PC-3 (cell line): ENCODE results near the gene CTNNBIP1. TPM values are rescaled to one million over a fixed set of nuclear protein-coding genes. Genes with fewer than 3 reads are reported as not detected.

Experiments
- ATAC-seq: fragments of 200-7000 bp; cut with Tn5 transposase; 2 replicates; pipeline ENCODE4 v1.9.1; 2020; ENCODE audit warnings: mild to moderate bottlenecking, moderate library complexity
- BruUV-seq: library from RNA; stranded (reverse); fragments of 400-500 nt; replicated peaks from 2 replicates; lab custom pipeline; 2021; lab: Mats Ljungman, UMichigan
- CTCF ChIA-PET: fragments of 300-600 bp; sonication (Branson Sonifier 250); formaldehyde crosslinking; loops from one replicate; lab custom pipeline; 2022; ENCODE audit warnings: antibody characterized with exemption; lab: Charles Lee
- POLR2A ChIA-PET: fragments of 300-600 bp; sonication (Branson Sonifier 250); formaldehyde crosslinking; loops from one replicate; lab custom pipeline; 2022; ENCODE audit warnings: antibody characterized with exemption; ENCODE audit not compliant: unreplicated experiment; lab: Charles Lee
- DNase-seq: peaks from one replicate; pipeline ENCODE4 v3.0.0-alpha.2; 2015
- H2AFZ ChIP-seq: fragments of 300-600 bp; sonication (generic); 2 replicates; pipeline ENCODE4 v1.6.0; 2016; ENCODE audit warnings: antibody characterized with exemption, low read length
- H3F3A ChIP-seq: fragments of 300-600 bp; sonication (generic); one replicate; pipeline ENCODE4 v1.6.0; 2017; ENCODE audit warnings: antibody characterized with exemption, low read length, control low read depth, mild to moderate bottlenecking; ENCODE audit not compliant: unreplicated experiment
- H3K27ac ChIP-seq: fragments of 300-600 bp; sonication (generic); 2 replicates; pipeline ENCODE4 v1.5.1; 2016; ENCODE audit warnings: mild to moderate bottlenecking, low read length
- H3K27me3 ChIP-seq: fragments of 300-600 bp; sonication (generic); 2 replicates; pipeline ENCODE4 v1.6.1; 2016; ENCODE audit warnings: low read length, mixed read lengths
- H3K36me3 ChIP-seq: fragments of 300-600 bp; sonication (generic); 2 replicates; pipeline ENCODE4 v1.6.1; 2016; ENCODE audit warnings: low read depth, mixed run types, low read length, mixed read lengths
- H3K4me1 ChIP-seq: fragments of 300-600 bp; sonication (generic); 2 replicates; pipeline ENCODE4 v1.5.1; 2016; ENCODE audit warnings: low read length; ENCODE audit not compliant: insufficient read depth
- H3K4me2 ChIP-seq: fragments of 300-600 bp; sonication (generic); 2 replicates; pipeline ENCODE4 v1.6.0; 2016; ENCODE audit warnings: low read length
- H3K4me3 ChIP-seq: fragments of 300-600 bp; sonication (generic); 2 replicates; pipeline ENCODE4 v1.5.1; 2016; ENCODE audit warnings: mild to moderate bottlenecking, low read length, mixed read lengths
- H3K79me2 ChIP-seq: fragments of 300-600 bp; sonication (generic); 2 replicates; pipeline ENCODE4 v1.6.1; 2017; ENCODE audit warnings: low read length, mixed read lengths
- H3K9ac ChIP-seq: fragments of 300-600 bp; sonication (generic); 2 replicates; pipeline ENCODE4 v1.6.0; 2016; ENCODE audit warnings: mild to moderate bottlenecking, low read length
- H3K9me2 ChIP-seq: fragments of 300-600 bp; sonication (generic); replicated peaks from 2 replicates; pipeline ENCODE4 v1.6.1; 2016; ENCODE audit warnings: mixed run types, low read length, mixed read lengths
- H3K9me3 ChIP-seq: fragments of 300-600 bp; sonication (generic); 2 replicates; pipeline ENCODE4 v1.6.1; 2016; ENCODE audit warnings: low read length, mixed read lengths
- H4K20me1 ChIP-seq: fragments of 300-600 bp; sonication (generic); 2 replicates; pipeline ENCODE4 v1.6.1; 2016; ENCODE audit warnings: low read length, mixed read lengths
- EZH2 ChIP-seq: fragments of 300-600 bp; sonication (generic); IDR thresholded peaks from one replicate; pipeline ENCODE4 v1.6.1; 2017; ENCODE audit warnings: antibody characterized with exemption, mild to moderate bottlenecking, low read length; ENCODE audit not compliant: unreplicated experiment
- EZH2phosphoT487 ChIP-seq: fragments of 300-600 bp; sonication (generic); IDR thresholded peaks from 2 replicates; pipeline ENCODE4 v1.6.1; 2018; ENCODE audit warnings: mild to moderate bottlenecking, antibody characterized with exemption, low read length, borderline replicate concordance
- intact Hi-C: fragments of 100-400 bp; cut with micrococcal nuclease; formaldehyde crosslinking; loops from 2 replicates; pipeline ENCODE4 v1.9.0; 2023
- total RNA-seq: library from RNA; depleted of rRNA; stranded (reverse); fragments of >200 nt; gene quantifications from 2 replicates; pipeline ENCODE4 v1.2.3, GENCODE V29; 2014
- TF ChIP-seq, protein P1 (sequence below): fragments of 300-600 bp; sonication (generic); conservative IDR thresholded peaks from 2 replicates; pipeline ENCODE4 v1.5.1; 2017; ENCODE audit warnings: antibody characterized with exemption, low read depth, mild to moderate bottlenecking, low read length

Gene CTNNBIP1
- total RNA-seq, 1 experiment from 2014 or later, result 78.1 TPM

DNA sequence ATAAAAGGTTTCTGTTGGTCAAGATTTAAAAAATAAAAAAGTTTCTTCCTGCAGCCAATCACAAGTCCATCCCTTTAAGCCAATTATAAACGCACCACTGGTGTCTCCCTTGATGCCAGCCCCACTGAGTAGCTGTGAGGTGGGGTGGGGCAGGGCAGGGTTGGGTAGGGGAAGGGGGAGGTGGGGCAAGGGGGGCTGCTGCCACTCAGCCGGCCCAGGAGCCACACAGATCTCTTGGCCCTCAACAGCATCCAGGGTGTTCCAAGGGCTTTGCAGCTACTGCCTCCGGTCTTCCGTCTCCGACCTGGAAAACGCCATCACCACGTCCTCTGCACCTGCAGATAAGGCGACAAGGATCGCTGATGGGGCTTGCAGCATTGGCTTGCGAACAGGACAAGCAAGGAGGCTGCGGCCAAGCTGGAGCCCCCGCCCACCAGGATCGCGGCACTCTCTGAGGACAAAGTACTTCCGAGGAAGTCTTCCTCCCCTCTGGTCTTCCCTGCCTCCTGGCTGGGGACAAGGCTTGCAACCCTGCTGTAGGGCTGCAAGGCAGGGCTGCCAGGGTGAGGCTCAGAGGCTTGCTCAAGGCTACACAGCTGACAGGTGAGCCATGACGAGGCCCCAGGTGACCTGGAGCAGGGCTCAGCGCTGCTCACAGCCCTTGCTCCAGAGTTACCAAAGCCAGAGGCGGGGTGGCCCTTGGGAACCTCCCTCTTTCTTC lies 59.5 kb downstream of the CTNNBIP1 start:
- Histone ChIP-seq H3K4me2 (no peak overlapping the region), H3K4me1 (no peaks in the 10 kb centered on the region), H3K79me2 (no peaks in the 10 kb centered on the region), H3K9me3 (0 out of 2 replicates have a peak, but pooled peaks cover 3% of the 10 kb centered on the region), H3K27ac (no peak overlapping the region), H3K9me2 (no peaks in the 10 kb centered on the region), H2AFZ (no peak overlapping the region), H3F3A (no peaks in the 10 kb centered on the region), H3K27me3 (no peaks in the 10 kb centered on the region), H3K4me3 (no peak overlapping the region), H3K9ac (no peak overlapping the region), H3K36me3 (peaks cover 13% of the 10 kb centered on the region), H4K20me1 (no peaks in the 10 kb centered on the region)
- CTCF ChIA-PET, result no interaction called here
- DNase-seq (no peak), ATAC-seq (no peak)
- POLR2A ChIA-PET, result no interaction called here
- TF ChIP-seq EZH2phosphoT487 (no peak), EZH2 (no peak)
- TF ChIP-seq, protein P1, sequence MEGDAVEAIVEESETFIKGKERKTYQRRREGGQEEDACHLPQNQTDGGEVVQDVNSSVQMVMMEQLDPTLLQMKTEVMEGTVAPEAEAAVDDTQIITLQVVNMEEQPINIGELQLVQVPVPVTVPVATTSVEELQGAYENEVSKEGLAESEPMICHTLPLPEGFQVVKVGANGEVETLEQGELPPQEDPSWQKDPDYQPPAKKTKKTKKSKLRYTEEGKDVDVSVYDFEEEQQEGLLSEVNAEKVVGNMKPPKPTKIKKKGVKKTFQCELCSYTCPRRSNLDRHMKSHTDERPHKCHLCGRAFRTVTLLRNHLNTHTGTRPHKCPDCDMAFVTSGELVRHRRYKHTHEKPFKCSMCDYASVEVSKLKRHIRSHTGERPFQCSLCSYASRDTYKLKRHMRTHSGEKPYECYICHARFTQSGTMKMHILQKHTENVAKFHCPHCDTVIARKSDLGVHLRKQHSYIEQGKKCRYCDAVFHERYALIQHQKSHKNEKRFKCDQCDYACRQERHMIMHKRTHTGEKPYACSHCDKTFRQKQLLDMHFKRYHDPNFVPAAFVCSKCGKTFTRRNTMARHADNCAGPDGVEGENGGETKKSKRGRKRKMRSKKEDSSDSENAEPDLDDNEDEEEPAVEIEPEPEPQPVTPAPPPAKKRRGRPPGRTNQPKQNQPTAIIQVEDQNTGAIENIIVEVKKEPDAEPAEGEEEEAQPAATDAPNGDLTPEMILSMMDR, result no peak
- intact Hi-C loops, result no loop called here
- BruUV-seq, result no TSS peak

GRCh38 chr1:9849691-9850441 lies 60.2 kb downstream of the CTNNBIP1 start:
- Histone ChIP-seq H3K9ac (no peak overlapping the region), H3K36me3 (peaks cover 7% of the 10 kb centered on the region), H2AFZ (no peak overlapping the region), H4K20me1 (no peaks in the 10 kb centered on the region), H3F3A (no peaks in the 10 kb centered on the region), H3K4me2 (no peak overlapping the region), H3K9me3 (0 out of 2 replicates have a peak, but pooled peaks cover 3% of the 10 kb centered on the region), H3K27ac (no peak overlapping the region), H3K79me2 (no peaks in the 10 kb centered on the region), H3K4me3 (no peak overlapping the region), H3K27me3 (no peaks in the 10 kb centered on the region), H3K4me1 (no peaks in the 10 kb centered on the region), H3K9me2 (no peaks in the 10 kb centered on the region)
- ATAC-seq (no peak), DNase-seq (no peak)
- intact Hi-C loops, result no loop called here
- POLR2A ChIA-PET, result no interaction called here
- CTCF ChIA-PET, result no interaction called here
- TSS peak; percentile 15 for BruUV-seq
- TF ChIP-seq, protein P1, result no peak
- TF ChIP-seq EZH2 (no peak), EZH2phosphoT487 (no peak)
